GM12878 (cell line): ENCODE data around the gene POMP. TPM values are rescaled to one million over a fixed set of nuclear protein-coding genes. Genes with fewer than 3 reads are reported as not detected.

Experiments used
- ATAC-seq: fragments of 200-7000 bp; cut with Tn5 transposase; 3 replicates; pipeline ENCODE4 v1.9.1; 2020; ENCODE audit warnings: mild to moderate bottlenecking, moderate library complexity
- BruUV-seq: library from RNA; stranded (reverse); fragments of 400-500 nt; replicated peaks from 2 replicates; lab custom pipeline; 2021; lab: Mats Ljungman, UMichigan
- CTCF ChIA-PET: fragments of 300-600 bp; sonication (Branson Sonifier 250); formaldehyde crosslinking; extraction: SDS; loops from one replicate; lab custom pipeline; 2021; ENCODE audit warnings: inconsistent platforms; lab: Yijun Ruan, JAX
- POLR2A ChIA-PET: fragments of 350-600 bp; formaldehyde crosslinking; extraction: SDS; loops from one replicate; lab custom pipeline; 2021; ENCODE audit warnings: inconsistent platforms; lab: Charles Lee
- RAD21 ChIA-PET: fragments of 300-600 bp; sonication (Branson Sonifier 250); formaldehyde crosslinking; loops from one replicate; lab custom pipeline; 2023; ENCODE audit warnings: antibody characterized with exemption; ENCODE audit not compliant: unreplicated experiment; lab: Charles Lee
- SMC1A ChIA-PET: fragments of 300-600 bp; sonication (Branson Sonifier 250); formaldehyde crosslinking; loops from one replicate; lab custom pipeline; 2023; ENCODE audit not compliant: unreplicated experiment, uncharacterized antibody; lab: Charles Lee
- DNase-seq: peaks from one replicate; pipeline ENCODE4 v3.0.0-alpha.2; 2011; ENCODE audit warnings: low read depth, low spot score
- FAIRE-seq: peaks from 3 replicates; lab custom pipeline; 2011; peaks lifted over from hg19 to GRCh38; lab: Jason Lieb, UNC
- H2AFZ ChIP-seq: 2 replicates; pipeline ENCODE4 v1.6.0; 2011; ENCODE audit warnings: low read depth, low read length, control low read depth; ENCODE audit not compliant: control insufficient read depth
- H3K27ac ChIP-seq: 2 replicates; pipeline ENCODE4 v1.5.1; 2011; ENCODE audit warnings: control low read depth; ENCODE audit not compliant: control insufficient read depth, insufficient read depth
- H3K27me3 ChIP-seq, 2 experiments: replicated peaks in 1 of 2; 2 replicates each; pipeline versions ENCODE4 v1.6.0 to v1.6.1; 2011; ENCODE audit warnings: low read length in 1 of 2; ENCODE audit not compliant: control insufficient read depth in 2 of 2, insufficient read depth in 2 of 2
- H3K36me3 ChIP-seq, 2 experiments: 2 replicates each; pipeline ENCODE4 v1.5.1; 2011; ENCODE audit warnings: low read length in 1 of 2; ENCODE audit not compliant: control insufficient read depth in 2 of 2, insufficient read depth in 2 of 2
- H3K4me1 ChIP-seq: 2 replicates; pipeline ENCODE4 v1.6.1; 2011; ENCODE audit warnings: mild to moderate bottlenecking, low read length, moderate library complexity, mixed read lengths; ENCODE audit not compliant: control insufficient read depth, insufficient read depth
- H3K4me2 ChIP-seq: 2 replicates; pipeline ENCODE4 v1.6.0; 2011; ENCODE audit warnings: control low read depth; ENCODE audit not compliant: control insufficient read depth, insufficient read depth
- H3K4me3 ChIP-seq: fragments of 200-600 bp; sonication (generic); 2 replicates; pipeline ENCODE4 v1.5.1; 2016
- H3K79me2 ChIP-seq: 2 replicates; pipeline ENCODE4 v1.6.0; 2011; ENCODE audit warnings: low read length; ENCODE audit not compliant: control insufficient read depth, insufficient read depth
- H3K9ac ChIP-seq: 2 replicates; pipeline ENCODE4 v1.8.0; 2011; ENCODE audit warnings: low read length, control low read depth, mixed read lengths; ENCODE audit not compliant: control insufficient read depth, insufficient read depth
- H3K9me3 ChIP-seq: replicated peaks from 3 replicates; pipeline ENCODE4 v1.5.1; 2011; ENCODE audit warnings: mild to moderate bottlenecking, low read length; ENCODE audit not compliant: control insufficient read depth, insufficient read depth
- H4K20me1 ChIP-seq: 2 replicates; pipeline ENCODE4 v1.6.0; 2011; ENCODE audit not compliant: control insufficient read depth, insufficient read depth
- BHLHE40 ChIP-seq, 2 experiments: fragments of 450-650 bp in 1 of 2; IDR thresholded peaks; 2 replicates each; pipeline ENCODE4 v1.6.1; 2011 to 2017; ENCODE audit warnings: low read depth in 2 of 2, borderline replicate concordance in 1 of 2, improper control_type of control experiment in 1 of 2, low read length in 1 of 2, mild to moderate bottlenecking in 1 of 2
- BMI1 ChIP-seq: fragments of 450-650 bp; IDR thresholded peaks from 2 replicates; pipeline ENCODE4 v1.6.1; 2016; ENCODE audit warnings: mild to moderate bottlenecking, moderate library complexity, borderline replicate concordance
- CBX5 ChIP-seq: sonication (generic); IDR thresholded peaks from 2 replicates; pipeline ENCODE4 v1.6.1; 2016; ENCODE audit warnings: low read depth, moderate library complexity, mild to moderate bottlenecking, inconsistent platforms
- CREB1 ChIP-seq: IDR thresholded peaks from 2 replicates; pipeline ENCODE4 v1.6.1; 2012; ENCODE audit warnings: low read depth, mild to moderate bottlenecking, inconsistent platforms
- CREM ChIP-seq: IDR thresholded peaks from 2 replicates; pipeline ENCODE4 v1.6.1; 2014; ENCODE audit warnings: antibody characterized with exemption, low read depth
- EED ChIP-seq: sonication (generic); IDR thresholded peaks from 2 replicates; pipeline ENCODE4 v1.6.1; 2016; ENCODE audit warnings: antibody characterized with exemption, low read depth
- EGR1 ChIP-seq, 2 experiments: IDR thresholded peaks; 1 replicate in 1 of 2; 2 replicates in 1 of 2; pipeline ENCODE4 v1.6.1; 2011 to 2012; ENCODE audit warnings: low read depth in 2 of 2, low read length in 2 of 2, borderline replicate concordance in 1 of 2, mild to moderate bottlenecking in 1 of 2, moderate library complexity in 1 of 2
- EP300 ChIP-seq, 2 experiments: fragments of 150-350 bp in 1 of 2; IDR thresholded peaks; 2 replicates each; pipeline ENCODE4 v1.6.1; 2011 to 2012; ENCODE audit warnings: low read depth in 2 of 2, low read length in 2 of 2, borderline replicate concordance in 1 of 2, improper control_type of control experiment in 1 of 2, inconsistent platforms in 1 of 2; ENCODE audit not compliant: control insufficient read depth in 1 of 2
- ETV6 ChIP-seq, 2 experiments: fragments of 450-650 bp in 1 of 2; IDR thresholded peaks in 1 of 2; conservative IDR thresholded peaks in 1 of 2; 2 replicates each; pipeline ENCODE4 v1.6.1; 2014; ENCODE audit warnings: antibody characterized with exemption in 1 of 2, borderline replicate concordance in 1 of 2, low read depth in 1 of 2, mild to moderate bottlenecking in 1 of 2, moderate library complexity in 1 of 2
- NR2C1 ChIP-seq: fragments of 450-650 bp; IDR thresholded peaks from 2 replicates; pipeline ENCODE4 v1.6.1; 2017; ENCODE audit warnings: antibody characterized with exemption, mild to moderate bottlenecking, moderate library complexity
- NR2C2 ChIP-seq: IDR thresholded peaks from 2 replicates; pipeline ENCODE4 v1.6.1; 2011; ENCODE audit warnings: borderline replicate concordance, low read depth; ENCODE audit not compliant: control insufficient read depth, insufficient read length
- RAD51 ChIP-seq: fragments of 450-650 bp; IDR thresholded peaks from 2 replicates; pipeline ENCODE4 v1.6.1; 2016; ENCODE audit warnings: moderate library complexity, mild to moderate bottlenecking, inconsistent platforms
- RBBP5 ChIP-seq: fragments of 200-600 bp; sonication (generic); conservative IDR thresholded peaks from 2 replicates; pipeline ENCODE4 v1.6.1; 2016
- TAF1 ChIP-seq: IDR thresholded peaks from 2 replicates; pipeline ENCODE4 v1.6.1; 2011; ENCODE audit warnings: mild to moderate bottlenecking, low read depth, low read length, borderline replicate concordance
- WGBS: methylation state at CpG from one replicate; pipeline ENCODE4 v1.1.6; 2016; ENCODE audit warnings: low lambda C conversion rate; ENCODE audit not compliant: insufficient replicate concordance, insufficient coverage; ENCODE audit errors: missing lambda C conversion rate; 5-methylcytosine and 5-hydroxymethylcytosine counted together
- in situ Hi-C: fragments of 300-500 bp; cut with MboI; formaldehyde crosslinking; loops from 9 replicates; pipeline ENCODE4 v1.14.3; 2018; ENCODE audit warnings: mixed read lengths
- intact Hi-C: fragments of 100-400 bp; cut with micrococcal nuclease; formaldehyde crosslinking; loops from one replicate; pipeline ENCODE4 v1.14.2; 2022; ENCODE audit not compliant: unreplicated experiment
- polyA plus RNA-seq, 11 experiments: library from polyadenylated mRNA; depleted of rRNA in 4 of 11; unstranded in 6 of 11; stranded (reverse) in 5 of 11; fragments of >200 nt; fragmentation: Nextera tagmentation in 4 of 11; fragmentation: Illumina TruSeq in 1 of 11; extraction: Ambion mirVana in 4 of 11; extraction: Trizol in 1 of 11; gene quantifications; 1 replicate in 1 of 11; 2 replicates in 10 of 11; pipeline versions ENCODE4 v1.2.1 to v1.2.3, GENCODE V29; 2011 to 2016; ENCODE audit warnings: inconsistent platforms in 2 of 11, missing spikeins in 2 of 11, low read depth in 1 of 11
- total RNA-seq, 4 experiments: library from RNA; depleted of rRNA in 3 of 4; stranded (reverse); fragments of >200 nt in 3 of 4; fragmentation: Illumina TruSeq in 1 of 4; extraction: Trizol in 1 of 4; gene quantifications; 2 replicates each; pipeline versions ENCODE4 v1.2.1 to v1.2.3, GENCODE V29; 2013 to 2021
- TF ChIP-seq, protein P1 (sequence below): fragments of 450-650 bp; IDR thresholded peaks from 2 replicates; pipeline ENCODE4 v1.6.1; 2016; ENCODE audit warnings: mild to moderate bottlenecking, moderate library complexity, borderline replicate concordance
- TF ChIP-seq, protein P2 (sequence below): fragments of 450-650 bp; IDR thresholded peaks from 2 replicates; pipeline ENCODE4 v1.6.1; 2017; ENCODE audit warnings: low read depth, mild to moderate bottlenecking, moderate library complexity

The POMP gene
- total and polyA plus RNA-seq, 10 of the 15 experiments (the other 5 are each of a cell fraction or from before 2014, with no cell fraction given): 90.4 to 668 (median 144) TPM

GRCh38 chr13:28636677-28637317, 22.1 kb upstream of the POMP start:
- Histone ChIP-seq H3K4me3 (no peak overlapping the region), H4K20me1 (no peaks in the 10 kb centered on the region), H2AFZ (no peak overlapping the region), H3K36me3 (no peaks in the 10 kb centered on the region), H3K9ac (no peak overlapping the region), H3K4me1 (peaks cover 22% of the 10 kb centered on the region), H3K4me2 (peak overlapping the region; percentile 34; the same call in 1 of the 2 replicates), H3K9me3 (no peaks in the 10 kb centered on the region), H3K79me2 (no peaks in the 10 kb centered on the region), H3K27ac (no peak overlapping the region), H3K27me3 (no peaks in the 10 kb centered on the region)
- in situ Hi-C loops (loop anchor here (5.0 kb wide), 1 partner anchor 314 kb away; no protein-coding TSS in a partner anchor), intact Hi-C loops (loop anchor here (1.0 to 10.0 kb wide), 8 partner anchors 22 to 602 kb away; partner anchors contain the start of gene PAN3)
- SMC1A ChIA-PET: interaction anchor here (0.6 to 10.5 kb wide), 32 partner anchors 16 to 336 kb away, joined by 3 to 270 read pairs (median 4); partner anchors contain the start of gene POMP
- ATAC-seq: peak; percentile 58
- BruUV-seq: no TSS peak
- RAD21 ChIA-PET: interaction anchor here (0.7 to 7.3 kb wide), 21 partner anchors 20 to 580 kb away, joined by 3 to 196 read pairs (median 4); partner anchors contain the start of genes POMP and SLC46A3
- WGBS: 9% methylated on average over 10 of the region's 10 CpGs
- FAIRE-seq: peak; percentile 7
- peak; percentile 68 for DNase-seq
- POLR2A ChIA-PET: interaction anchor here (0.6 to 6.7 kb wide), 6 partner anchors 12 to 629 kb away, joined by 3 to 84 read pairs (median 4); partner anchors contain the start of gene POMP
- CTCF ChIA-PET: interaction anchor here (0.5 to 8.6 kb wide), 32 partner anchors 10 to 603 kb away, joined by 3 to 139 read pairs (median 4); partner anchors contain the start of gene POMP
- TF ChIP-seq CREM: peak; percentile 43; the same call in 1 of the 2 replicates
- no peak for TF ChIP-seq NR2C2
- TF ChIP-seq BMI1: no peak
- TF ChIP-seq RAD51: peak; percentile 83
- TF ChIP-seq NR2C1: no peak
- TF ChIP-seq ETV6 (conservative IDR thresholded peaks at IDR 0.05 in 1 of 2, IDR thresholded peaks at IDR 0.05 in 1 of 2; ENCODE audit: borderline replicate concordance in 1 of 2, low read depth in 1 of 2): peak in 1 of 2 experiments; percentile 99; a peak in 2 of 4 replicates
- 0 out of 2 replicates have a peak, but pooled peaks have one; percentile 64 for TF ChIP-seq CBX5
- TF ChIP-seq, protein P1, sequence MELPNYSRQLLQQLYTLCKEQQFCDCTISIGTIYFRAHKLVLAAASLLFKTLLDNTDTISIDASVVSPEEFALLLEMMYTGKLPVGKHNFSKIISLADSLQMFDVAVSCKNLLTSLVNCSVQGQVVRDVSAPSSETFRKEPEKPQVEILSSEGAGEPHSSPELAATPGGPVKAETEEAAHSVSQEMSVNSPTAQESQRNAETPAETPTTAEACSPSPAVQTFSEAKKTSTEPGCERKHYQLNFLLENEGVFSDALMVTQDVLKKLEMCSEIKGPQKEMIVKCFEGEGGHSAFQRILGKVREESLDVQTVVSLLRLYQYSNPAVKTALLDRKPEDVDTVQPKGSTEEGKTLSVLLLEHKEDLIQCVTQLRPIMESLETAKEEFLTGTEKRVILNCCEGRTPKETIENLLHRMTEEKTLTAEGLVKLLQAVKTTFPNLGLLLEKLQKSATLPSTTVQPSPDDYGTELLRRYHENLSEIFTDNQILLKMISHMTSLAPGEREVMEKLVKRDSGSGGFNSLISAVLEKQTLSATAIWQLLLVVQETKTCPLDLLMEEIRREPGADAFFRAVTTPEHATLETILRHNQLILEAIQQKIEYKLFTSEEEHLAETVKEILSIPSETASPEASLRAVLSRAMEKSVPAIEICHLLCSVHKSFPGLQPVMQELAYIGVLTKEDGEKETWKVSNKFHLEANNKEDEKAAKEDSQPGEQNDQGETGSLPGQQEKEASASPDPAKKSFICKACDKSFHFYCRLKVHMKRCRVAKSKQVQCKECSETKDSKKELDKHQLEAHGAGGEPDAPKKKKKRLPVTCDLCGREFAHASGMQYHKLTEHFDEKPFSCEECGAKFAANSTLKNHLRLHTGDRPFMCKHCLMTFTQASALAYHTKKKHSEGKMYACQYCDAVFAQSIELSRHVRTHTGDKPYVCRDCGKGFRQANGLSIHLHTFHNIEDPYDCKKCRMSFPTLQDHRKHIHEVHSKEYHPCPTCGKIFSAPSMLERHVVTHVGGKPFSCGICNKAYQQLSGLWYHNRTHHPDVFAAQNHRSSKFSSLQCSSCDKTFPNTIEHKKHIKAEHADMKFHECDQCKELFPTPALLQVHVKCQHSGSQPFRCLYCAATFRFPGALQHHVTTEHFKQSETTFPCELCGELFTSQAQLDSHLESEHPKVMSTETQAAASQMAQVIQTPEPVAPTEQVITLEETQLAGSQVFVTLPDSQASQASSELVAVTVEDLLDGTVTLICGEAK: no peak
- no peak for TF ChIP-seq RBBP5
- TF ChIP-seq EED: peak; percentile 89
- peak; percentile 97 to 98 for TF ChIP-seq BHLHE40 (IDR thresholded peaks at IDR 0.05; ENCODE audit: borderline replicate concordance in 1 of 2, low read depth in 2 of 2, low read length in 1 of 2)
- TF ChIP-seq, protein P2, sequence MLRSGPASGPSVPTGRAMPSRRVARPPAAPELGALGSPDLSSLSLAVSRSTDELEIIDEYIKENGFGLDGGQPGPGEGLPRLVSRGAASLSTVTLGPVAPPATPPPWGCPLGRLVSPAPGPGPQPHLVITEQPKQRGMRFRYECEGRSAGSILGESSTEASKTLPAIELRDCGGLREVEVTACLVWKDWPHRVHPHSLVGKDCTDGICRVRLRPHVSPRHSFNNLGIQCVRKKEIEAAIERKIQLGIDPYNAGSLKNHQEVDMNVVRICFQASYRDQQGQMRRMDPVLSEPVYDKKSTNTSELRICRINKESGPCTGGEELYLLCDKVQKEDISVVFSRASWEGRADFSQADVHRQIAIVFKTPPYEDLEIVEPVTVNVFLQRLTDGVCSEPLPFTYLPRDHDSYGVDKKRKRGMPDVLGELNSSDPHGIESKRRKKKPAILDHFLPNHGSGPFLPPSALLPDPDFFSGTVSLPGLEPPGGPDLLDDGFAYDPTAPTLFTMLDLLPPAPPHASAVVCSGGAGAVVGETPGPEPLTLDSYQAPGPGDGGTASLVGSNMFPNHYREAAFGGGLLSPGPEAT: peak; percentile 54; the same call in 1 of the 2 replicates
- 0 out of 2 replicates have a peak, but pooled peaks have one; percentile 34 for TF ChIP-seq CREB1
- no peak for TF ChIP-seq TAF1
- TF ChIP-seq EP300 (IDR thresholded peaks at IDR 0.05; ENCODE audit: borderline replicate concordance in 1 of 2, control insufficient read depth in 1 of 2, low read depth in 2 of 2, low read length in 2 of 2): peak in 1 of 2 experiments; percentile 45; a peak in 1 of 4 replicates
- 0 out of 3 replicates have a peak, but pooled peaks of 1 of the 2 experiments have one; percentile 54 for TF ChIP-seq EGR1 (IDR thresholded peaks at IDR 0.05; ENCODE audit: borderline replicate concordance in 1 of 2, low read depth in 2 of 2, low read length in 2 of 2)
